ENCODE measurements around the gene DLGAP1.

Gene DLGAP1

DNA sequence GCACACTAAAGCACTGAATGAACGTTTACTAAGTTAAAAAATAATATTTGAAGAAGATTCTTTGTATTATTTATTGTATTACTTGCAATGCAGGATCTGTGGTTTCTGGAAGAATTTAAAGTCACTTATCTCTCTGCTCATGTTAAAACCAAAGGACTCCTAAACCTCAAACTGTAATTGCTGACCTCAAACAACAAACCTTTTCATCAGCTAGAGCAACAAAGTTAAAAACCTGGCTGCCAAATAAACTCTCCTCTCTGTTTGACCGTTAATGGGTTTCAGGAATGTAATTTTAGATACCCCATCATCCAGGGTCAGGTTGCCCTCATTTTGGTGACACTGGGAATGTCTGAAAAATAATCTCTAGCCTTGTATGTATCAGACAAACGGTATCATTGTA lies 766.0 kb downstream of the DLGAP1 start:
- TF ChIP-seq, protein P1, sequence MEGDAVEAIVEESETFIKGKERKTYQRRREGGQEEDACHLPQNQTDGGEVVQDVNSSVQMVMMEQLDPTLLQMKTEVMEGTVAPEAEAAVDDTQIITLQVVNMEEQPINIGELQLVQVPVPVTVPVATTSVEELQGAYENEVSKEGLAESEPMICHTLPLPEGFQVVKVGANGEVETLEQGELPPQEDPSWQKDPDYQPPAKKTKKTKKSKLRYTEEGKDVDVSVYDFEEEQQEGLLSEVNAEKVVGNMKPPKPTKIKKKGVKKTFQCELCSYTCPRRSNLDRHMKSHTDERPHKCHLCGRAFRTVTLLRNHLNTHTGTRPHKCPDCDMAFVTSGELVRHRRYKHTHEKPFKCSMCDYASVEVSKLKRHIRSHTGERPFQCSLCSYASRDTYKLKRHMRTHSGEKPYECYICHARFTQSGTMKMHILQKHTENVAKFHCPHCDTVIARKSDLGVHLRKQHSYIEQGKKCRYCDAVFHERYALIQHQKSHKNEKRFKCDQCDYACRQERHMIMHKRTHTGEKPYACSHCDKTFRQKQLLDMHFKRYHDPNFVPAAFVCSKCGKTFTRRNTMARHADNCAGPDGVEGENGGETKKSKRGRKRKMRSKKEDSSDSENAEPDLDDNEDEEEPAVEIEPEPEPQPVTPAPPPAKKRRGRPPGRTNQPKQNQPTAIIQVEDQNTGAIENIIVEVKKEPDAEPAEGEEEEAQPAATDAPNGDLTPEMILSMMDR (IDR thresholded peaks at IDR 0.05; ENCODE audit: borderline replicate concordance, control extremely low read depth, extremely low read depth, insufficient read depth, missing control alignments), result no peak
- in situ Hi-C loops (cut with MboI; ENCODE audit: low sequenced_read_pairs, unreplicated experiment), result no loop called here
- no peak for DNase-seq (ENCODE audit: low spot score)

DNA sequence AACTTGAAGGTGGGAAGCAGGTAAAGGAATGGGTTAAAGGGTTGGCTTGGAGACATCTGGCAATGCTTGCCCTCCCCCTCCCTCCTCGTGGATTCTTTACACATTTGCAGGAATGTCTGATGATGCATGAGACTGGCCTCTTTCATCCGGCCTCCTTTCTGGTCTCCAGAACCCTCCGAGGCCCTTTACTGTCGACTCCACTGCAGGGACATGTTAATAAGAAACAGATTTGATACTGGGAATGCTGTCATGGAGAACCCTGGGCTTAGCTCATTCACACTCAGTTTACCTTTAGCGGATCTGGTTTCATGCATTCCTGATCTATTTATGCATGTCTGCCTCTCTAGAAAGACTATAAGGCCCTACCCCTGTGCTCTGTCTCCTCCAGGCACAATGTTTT lies 766.4 kb downstream of the DLGAP1 start:
- DNase-seq (ENCODE audit: low spot score), result no peak
- TF ChIP-seq, protein P1 (IDR thresholded peaks at IDR 0.05; ENCODE audit: borderline replicate concordance, control extremely low read depth, extremely low read depth, insufficient read depth, missing control alignments), result no peak
- in situ Hi-C loops (cut with MboI; ENCODE audit: low sequenced_read_pairs, unreplicated experiment), result no loop called here

DNA sequence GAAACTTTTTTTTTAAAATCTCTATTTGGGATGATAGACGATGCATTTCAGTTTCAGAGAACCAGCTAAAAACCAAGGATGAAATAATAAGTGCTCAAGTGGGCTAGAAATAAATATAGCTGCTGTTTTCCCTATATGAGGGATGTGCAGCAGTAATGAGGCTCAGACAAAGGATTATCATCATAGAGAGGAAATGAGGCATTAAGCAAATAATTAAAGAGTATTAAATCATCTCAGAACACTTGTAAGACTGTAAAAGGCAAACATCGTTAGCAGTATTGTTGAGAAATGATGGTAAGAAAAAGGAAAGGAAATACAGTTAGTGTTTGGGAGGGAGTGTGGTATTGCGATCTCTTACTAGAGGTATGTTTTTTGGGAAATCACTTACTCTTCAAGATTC lies 771.6 kb downstream of the DLGAP1 start:
- TF ChIP-seq, protein P1 (IDR thresholded peaks at IDR 0.05; ENCODE audit: borderline replicate concordance, control extremely low read depth, extremely low read depth, insufficient read depth, missing control alignments), result no peak
- DNase-seq (ENCODE audit: low spot score), result no peak
- in situ Hi-C loops (cut with MboI; ENCODE audit: low sequenced_read_pairs, unreplicated experiment), result no loop called here

DNA sequence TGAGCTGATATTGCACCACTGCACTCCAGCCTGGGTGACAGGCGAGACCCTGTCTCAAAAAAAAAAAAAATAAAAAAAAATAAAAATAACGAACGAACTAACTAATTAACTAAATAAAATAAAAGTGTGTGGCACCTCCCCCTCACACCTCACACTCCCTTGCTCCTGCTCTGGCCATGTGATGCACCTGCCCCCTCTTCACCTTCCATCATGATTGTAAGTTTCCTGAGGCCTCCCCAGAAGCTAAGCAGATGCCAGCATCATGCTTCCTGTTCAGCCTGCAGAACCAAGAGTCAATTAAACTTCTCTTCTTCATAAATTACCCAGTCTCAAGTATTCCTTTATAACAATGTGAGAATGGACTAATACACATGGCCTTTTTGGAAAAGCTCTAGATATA lies 773.0 kb downstream of the DLGAP1 start:
- in situ Hi-C loops (cut with MboI; ENCODE audit: low sequenced_read_pairs, unreplicated experiment), result no loop called here
- no peak for DNase-seq (ENCODE audit: low spot score)
- TF ChIP-seq, protein P1 (IDR thresholded peaks at IDR 0.05; ENCODE audit: borderline replicate concordance, control extremely low read depth, extremely low read depth, insufficient read depth, missing control alignments), result no peak

DNA sequence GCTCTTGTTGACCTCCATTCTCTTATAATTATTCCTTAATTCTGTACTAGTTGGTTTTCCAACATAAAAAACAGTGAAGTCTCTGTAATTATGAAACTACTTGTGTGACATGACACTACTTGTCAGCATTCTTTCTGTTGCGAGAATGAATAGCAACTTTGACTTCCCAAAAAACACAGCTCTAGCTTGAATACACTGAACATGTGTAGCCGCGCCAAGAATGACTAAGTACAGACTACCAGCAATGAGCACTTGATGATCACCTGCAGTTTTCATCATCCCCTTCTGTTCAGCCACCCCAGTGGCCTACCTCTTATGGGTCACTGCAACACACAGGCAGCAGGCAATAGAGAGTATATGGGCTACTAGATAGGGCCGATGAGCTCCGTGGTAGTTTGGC lies 775.9 kb downstream of the DLGAP1 start:
- in situ Hi-C loops (cut with MboI; ENCODE audit: low sequenced_read_pairs, unreplicated experiment), result no loop called here
- TF ChIP-seq, protein P1 (IDR thresholded peaks at IDR 0.05; ENCODE audit: borderline replicate concordance, control extremely low read depth, extremely low read depth, insufficient read depth, missing control alignments), result no peak
- DNase-seq (ENCODE audit: low spot score), result no peak

DNA sequence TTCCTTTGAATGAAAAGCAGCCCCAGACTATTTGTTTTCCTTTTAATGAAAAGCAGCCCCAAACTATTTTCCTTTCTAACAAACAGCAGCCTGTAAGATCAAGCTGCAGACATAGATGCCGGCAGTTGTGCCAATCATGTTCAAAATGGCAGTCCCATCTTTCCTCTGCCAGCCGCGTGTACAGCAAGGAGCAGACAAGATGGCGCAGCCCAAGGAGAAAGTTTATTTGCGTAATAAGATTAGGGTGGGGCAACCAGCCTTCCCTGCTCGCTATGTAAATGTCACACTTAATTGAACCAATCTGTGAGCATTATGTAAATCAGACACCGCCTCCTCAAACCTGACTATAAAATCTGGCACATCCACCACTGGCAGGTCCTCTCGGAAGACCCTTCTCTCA lies 779.1 kb downstream of the DLGAP1 start:
- no peak for DNase-seq (ENCODE audit: low spot score)
- in situ Hi-C loops (cut with MboI; ENCODE audit: low sequenced_read_pairs, unreplicated experiment), result no loop called here
- TF ChIP-seq, protein P1 (IDR thresholded peaks at IDR 0.05; ENCODE audit: borderline replicate concordance, control extremely low read depth, extremely low read depth, insufficient read depth, missing control alignments), result no peak

DNA sequence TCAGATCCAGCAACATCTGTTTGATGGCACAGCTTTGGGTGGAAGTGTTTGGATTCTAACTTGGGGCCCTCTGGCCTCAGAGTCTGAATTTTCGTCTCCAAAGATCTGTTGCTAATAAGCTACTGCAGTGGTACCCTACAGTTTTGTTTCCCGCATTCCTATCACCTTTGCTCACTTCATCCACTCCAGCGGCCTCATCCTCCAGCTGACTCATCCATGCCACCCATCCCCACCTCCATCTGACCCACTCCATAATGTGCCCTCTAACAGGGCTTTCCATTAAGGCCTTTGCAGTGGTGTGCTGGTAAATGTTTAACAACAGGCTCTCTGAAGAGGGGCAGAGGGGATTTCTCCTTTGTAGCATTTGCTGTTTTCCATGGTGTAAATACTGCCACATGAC lies 779.7 kb downstream of the DLGAP1 start:
- TF ChIP-seq, protein P1 (IDR thresholded peaks at IDR 0.05; ENCODE audit: borderline replicate concordance, control extremely low read depth, extremely low read depth, insufficient read depth, missing control alignments), result no peak
- DNase-seq (ENCODE audit: low spot score), result no peak
- in situ Hi-C loops (cut with MboI; ENCODE audit: low sequenced_read_pairs, unreplicated experiment), result no loop called here
